WERI-Rb-1 (cell line): Measurements from ENCODE around the gene TIMMDC1.

Experiments
- DNase-seq: peaks from one replicate; pipeline ENCODE4 v3.0.0-alpha.2; 2020
- H3K27ac ChIP-seq: fragments of 250-450 bp; sonication (Bioruptor Pico); 2 replicates; pipeline ENCODE4 v1.5.1; 2020; ENCODE audit warnings: mild to moderate bottlenecking, moderate library complexity
- H3K27me3 ChIP-seq: fragments of 250-450 bp; sonication (Bioruptor Pico); 2 replicates; pipeline ENCODE4 v1.5.1; 2021; ENCODE audit warnings: mild to moderate bottlenecking, low read depth, moderate library complexity; ENCODE audit not compliant: insufficient read depth, severe bottlenecking
- H3K36me3 ChIP-seq: fragments of 250-450 bp; sonication (Bioruptor Pico); 2 replicates; pipeline ENCODE4 v1.5.1; 2020; ENCODE audit warnings: mild to moderate bottlenecking, moderate library complexity
- H3K4me3 ChIP-seq: 2 replicates; pipeline ENCODE4 v1.5.1; 2011; ENCODE audit warnings: low read depth, mild to moderate bottlenecking, control low read depth, low read length
- H3K9me3 ChIP-seq: fragments of 250-450 bp; sonication (Bioruptor Pico); 2 replicates; pipeline ENCODE4 v1.5.1; 2021; ENCODE audit warnings: mild to moderate bottlenecking, moderate library complexity; ENCODE audit not compliant: severe bottlenecking
- TF ChIP-seq, protein P1 (sequence below): IDR thresholded peaks from 2 replicates; pipeline ENCODE4 v1.5.1; 2011; ENCODE audit warnings: low read depth, mild to moderate bottlenecking, control low read depth, inconsistent platforms, low read length

TIMMDC1 gene

GRCh38 chr3:119570229-119570628 lies 71.9 kb downstream of the TIMMDC1 start:
- no peaks in the 10 kb centered on the region for H3K27me3 ChIP-seq
- no peak for DNase-seq
- TF ChIP-seq, protein P1, sequence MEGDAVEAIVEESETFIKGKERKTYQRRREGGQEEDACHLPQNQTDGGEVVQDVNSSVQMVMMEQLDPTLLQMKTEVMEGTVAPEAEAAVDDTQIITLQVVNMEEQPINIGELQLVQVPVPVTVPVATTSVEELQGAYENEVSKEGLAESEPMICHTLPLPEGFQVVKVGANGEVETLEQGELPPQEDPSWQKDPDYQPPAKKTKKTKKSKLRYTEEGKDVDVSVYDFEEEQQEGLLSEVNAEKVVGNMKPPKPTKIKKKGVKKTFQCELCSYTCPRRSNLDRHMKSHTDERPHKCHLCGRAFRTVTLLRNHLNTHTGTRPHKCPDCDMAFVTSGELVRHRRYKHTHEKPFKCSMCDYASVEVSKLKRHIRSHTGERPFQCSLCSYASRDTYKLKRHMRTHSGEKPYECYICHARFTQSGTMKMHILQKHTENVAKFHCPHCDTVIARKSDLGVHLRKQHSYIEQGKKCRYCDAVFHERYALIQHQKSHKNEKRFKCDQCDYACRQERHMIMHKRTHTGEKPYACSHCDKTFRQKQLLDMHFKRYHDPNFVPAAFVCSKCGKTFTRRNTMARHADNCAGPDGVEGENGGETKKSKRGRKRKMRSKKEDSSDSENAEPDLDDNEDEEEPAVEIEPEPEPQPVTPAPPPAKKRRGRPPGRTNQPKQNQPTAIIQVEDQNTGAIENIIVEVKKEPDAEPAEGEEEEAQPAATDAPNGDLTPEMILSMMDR = no peak
- no peaks in the 10 kb centered on the region for H3K9me3 ChIP-seq
- H3K27ac ChIP-seq = no peak overlapping the region
- no peaks in the 10 kb centered on the region for H3K36me3 ChIP-seq
- no peak overlapping the region for H3K4me3 ChIP-seq

DNA sequence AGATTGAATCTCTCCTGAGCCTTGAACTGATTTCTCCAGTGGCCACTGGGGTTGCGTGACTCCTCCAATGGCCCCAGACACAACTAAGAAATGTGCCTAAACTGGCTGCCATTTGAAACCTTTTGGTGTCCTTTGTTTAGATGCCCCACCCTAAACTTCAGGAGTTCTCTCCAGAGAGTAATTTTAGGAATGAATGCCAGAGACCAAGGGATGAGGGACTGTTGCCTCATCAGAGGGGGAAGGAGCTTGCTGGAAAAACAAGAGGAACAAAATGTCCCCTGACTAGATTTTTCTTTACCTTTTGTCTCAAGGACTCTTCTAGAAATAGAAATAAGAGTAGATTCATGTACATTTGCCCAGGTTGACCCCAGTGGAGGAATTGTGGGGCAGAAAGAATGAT lies 72.9 kb downstream of the TIMMDC1 start:
- no peaks in the 10 kb centered on the region for H3K36me3 ChIP-seq
- TF ChIP-seq, protein P1 = no peak
- no peaks in the 10 kb centered on the region for H3K9me3 ChIP-seq
- H3K27ac ChIP-seq = no peak overlapping the region
- no peaks in the 10 kb centered on the region for H3K27me3 ChIP-seq
- H3K4me3 ChIP-seq = no peak overlapping the region
- DNase-seq = no peak

- TF ChIP-seq, protein P1 = no peak
- DNase-seq = no peak
- Histone ChIP-seq H3K4me3 (no peak overlapping the region), H3K9me3 (no peaks in the 10 kb centered on the region), H3K27me3 (no peaks in the 10 kb centered on the region), H3K27ac (no peak overlapping the region), H3K36me3 (no peaks in the 10 kb centered on the region)
Measured at GRCh38 chr3:119571688-119572087, 73.3 kb downstream of the TIMMDC1 start.
